ENCODE results near the gene CSAD. TPM values are rescaled to one million over a fixed set of nuclear protein-coding genes. Genes with fewer than 3 reads are reported as not detected.

CSAD gene
- total and polyA plus RNA-seq, 8 donors: 10.1 to 83.2 (median 21.4) TPM

- Histone ChIP-seq H3K27me3 (no peaks in the 10 kb centered on the region), H3K36me3 (no peaks in the 10 kb centered on the region), H3K4me1 (peaks cover 0 to 2% (median 0%) of the 10 kb centered on the region in 3 donors), H3K4me3 (no peak overlapping the region), H3K27ac (no peak overlapping the region), H3K9me3 (no peaks in the 10 kb centered on the region)
- intact Hi-C loops (cut with DNase I): loop anchor here in 1 of 3 donors (10.0 kb wide), 1 partner anchor 47 kb away; no protein-coding TSS in a partner anchor
- no peak for ATAC-seq
- no peak for TF ChIP-seq CTCF (IDR thresholded peaks at IDR 0.05)
- no peak for FAIRE-seq
- no peak for DNase-seq
- WGBS, 2 donors: 84 to 88% methylated on average over 15 of the region's 15 CpGs
These were observed 33.1 kb downstream of the CSAD start for GRCh38 chr12:53147653-53148052.

GRCh38 chr12:53147181-53147580, 33.5 kb downstream of the CSAD start:
- intact Hi-C loops (cut with DNase I): loop anchor here in 1 of 3 donors (10.0 kb wide), 1 partner anchor 48 kb away; no protein-coding TSS in a partner anchor
- TF ChIP-seq CTCF (IDR thresholded peaks at IDR 0.05): no peak
- DNase-seq (no peak), FAIRE-seq (no peak), ATAC-seq (no peak)
- Histone ChIP-seq H3K4me3 (no peak overlapping the region), H3K9me3 (no peaks in the 10 kb centered on the region), H3K4me1 (peaks cover 0 to 2% (median 0%) of the 10 kb centered on the region in 3 donors), H3K27ac (no peak overlapping the region), H3K36me3 (no peaks in the 10 kb centered on the region), H3K27me3 (no peaks in the 10 kb centered on the region)
- WGBS, 2 donors: 84 to 87% methylated on average over 5 of the region's 5 CpGs

DNA sequence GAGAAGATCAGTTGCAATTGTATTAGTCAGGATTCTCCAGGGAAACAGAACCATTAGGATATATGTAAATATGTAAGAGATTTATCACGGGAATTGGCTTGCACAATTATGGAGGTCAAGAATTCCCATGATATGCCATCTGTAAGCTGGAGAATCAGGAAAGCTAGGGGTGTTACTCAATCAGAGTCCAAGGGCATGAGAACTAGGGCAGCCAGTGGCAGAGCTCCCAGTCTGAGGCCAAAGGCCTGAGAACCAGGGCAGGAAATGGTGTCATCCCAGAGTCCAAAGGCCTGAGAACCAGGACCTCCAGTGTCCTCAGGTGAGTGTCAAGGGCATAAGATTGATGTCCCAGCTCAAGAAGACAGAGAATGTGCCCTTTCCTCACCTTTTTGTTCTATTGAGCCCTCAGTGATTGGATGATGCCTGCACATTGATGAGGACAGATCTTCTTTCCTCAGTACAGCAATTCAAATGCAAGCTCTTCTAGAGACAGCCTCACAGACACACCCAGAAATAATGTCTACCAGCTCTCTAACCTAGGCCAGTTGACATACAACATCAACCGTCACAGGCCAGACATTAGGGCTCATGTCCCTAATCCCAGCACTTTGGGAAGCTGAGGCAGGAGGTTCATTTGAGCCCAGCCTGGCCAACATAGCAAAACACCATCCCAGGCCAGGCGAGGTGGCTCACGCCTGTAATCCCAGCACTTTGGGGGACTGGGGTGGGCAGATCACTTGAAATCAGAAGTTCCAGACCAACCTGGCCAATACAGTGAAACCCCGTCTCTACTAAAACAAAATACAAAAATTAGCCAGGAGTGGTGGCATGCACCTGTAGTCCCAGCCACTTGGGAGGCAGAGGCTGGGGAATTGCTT, 35.1 kb downstream of the CSAD start:
- Histone ChIP-seq H3K36me3 (no peaks in the 10 kb centered on the region), H3K9me3 (no peaks in the 10 kb centered on the region), H3K4me1 (peaks cover 0 to 2% (median 0%) of the 10 kb centered on the region in 3 donors), H3K4me3 (no peak overlapping the region), H3K27me3 (no peaks in the 10 kb centered on the region), H3K27ac (no peak overlapping the region)
- TF ChIP-seq CTCF (IDR thresholded peaks at IDR 0.05): no peak
- intact Hi-C loops (cut with DNase I): loop anchor here in 1 of 3 donors (10.0 kb wide), 1 partner anchor 49 kb away; no protein-coding TSS in a partner anchor
- FAIRE-seq: no peak
- peak; percentile 72 to 89 (median 76) for ATAC-seq
- DNase-seq: peak in 3 of 6 donors; percentile 16 to 36 (median 33)
- WGBS, 2 donors: 75 to 76% methylated on average over 5 of the region's 5 CpGs

GRCh38 chr12:53143355-53143754, 37.4 kb downstream of the CSAD start:
- intact Hi-C loops (cut with DNase I): loop anchor here in 1 of 3 donors (10.0 kb wide), 1 partner anchor 51 kb away; no protein-coding TSS in a partner anchor
- Histone ChIP-seq H3K36me3 (no peaks in the 10 kb centered on the region), H3K9me3 (no peaks in the 10 kb centered on the region), H3K27ac (no peak overlapping the region), H3K4me1 (peaks cover 0 to 2% (median 0%) of the 10 kb centered on the region in 3 donors), H3K27me3 (no peaks in the 10 kb centered on the region), H3K4me3 (no peak overlapping the region)
- DNase-seq (no peak), ATAC-seq (no peak), FAIRE-seq (no peak)
- TF ChIP-seq CTCF (IDR thresholded peaks at IDR 0.05): no peak
- 90 to 93% methylated on average over 4 of the region's 4 CpGs for WGBS, 2 donors

DNA sequence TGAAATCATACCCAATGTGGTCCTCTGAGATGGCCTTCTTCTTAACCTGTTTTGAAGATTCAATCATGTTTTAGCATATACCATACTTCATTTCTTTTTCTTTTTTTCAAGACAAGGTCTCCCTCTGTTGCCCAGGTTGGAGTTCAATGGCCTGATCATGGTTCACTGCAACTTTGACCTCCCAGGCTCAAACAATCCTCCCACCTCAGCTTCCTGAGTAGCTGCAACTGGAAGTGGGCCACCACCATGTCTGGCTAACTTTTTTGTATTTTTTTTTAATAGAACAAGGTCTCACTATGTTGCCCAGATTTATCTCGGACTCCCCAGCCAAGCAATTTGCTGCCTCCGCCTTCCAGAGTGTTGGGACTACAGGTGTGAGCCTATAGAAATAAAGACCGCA, 47.0 kb downstream of the CSAD start:
- no peak for ATAC-seq
- intact Hi-C loops (cut with DNase I): no loop called here

More for the DNA sequence above, 47.0 kb downstream of the CSAD start:
- H3K36me3 ChIP-seq: no peaks in the 10 kb centered on the region
- no peaks in the 10 kb centered on the region for H3K4me1 ChIP-seq
- FAIRE-seq: no peak
- no peaks in the 10 kb centered on the region for H3K27me3 ChIP-seq
- H3K4me3 ChIP-seq: no peak overlapping the region
- H3K27ac ChIP-seq: no peak overlapping the region
- no peaks in the 10 kb centered on the region for H3K9me3 ChIP-seq
- no peak for TF ChIP-seq CTCF (IDR thresholded peaks at IDR 0.05)
- WGBS, 2 donors: 93 to 94% methylated on average over 3 of the region's 3 CpGs
- no peak for DNase-seq
